T-cell (primary cell): ENCODE results near the gene SPHK2. TPM values are rescaled to one million over a fixed set of nuclear protein-coding genes. Genes with fewer than 3 reads are reported as not detected.
A peak's percentile ranks its signal among the peaks of the same experiment; 100 is the strongest.
"Not testable (repeated sequence)": the region's sequence is repeated elsewhere in the genome, so short reads cannot be mapped to it uniquely, and the experiment has no call there.

Source experiments
- ATAC-seq, 4 experiments: fragments of 200-7000 bp in 3 of 4; fragments of 150-1000 bp in 1 of 4; cut with Tn5 transposase; replicated peaks in 1 of 4; 1 replicate in 3 of 4; 2 replicates in 1 of 4; pipeline ENCODE4 v1.10.0; 2021; ENCODE audit warnings: moderate library complexity in 3 of 4, mild to moderate bottlenecking in 2 of 4, moderate number of reproducible peaks in 1 of 4
- CTCF ChIA-PET, 2 donors: fragments of 300-600 bp; sonication (Branson Sonifier 250); formaldehyde crosslinking; loops; one replicate each; lab custom pipeline; 2022; ENCODE audit warnings: antibody characterized with exemption in 2 of 2; lab: Charles Lee
- POLR2A ChIA-PET, 2 donors: fragments of 300-600 bp; sonication (Branson Sonifier 250); formaldehyde crosslinking; loops; one replicate each; lab custom pipeline; 2022; ENCODE audit warnings: antibody characterized with exemption in 2 of 2; lab: Charles Lee
- DNase-seq, 35 experiments: peaks; one replicate each; pipeline versions ENCODE4 v3.0.0 to v3.0.0-alpha.2; 2013 to 2023
- H3K27ac ChIP-seq: one replicate; pipeline ENCODE4 v1.5.1; 2013; ENCODE audit warnings: low read length
- H3K27me3 ChIP-seq, 2 experiments: replicated peaks in 1 of 2; 1 replicate in 1 of 2; 2 replicates in 1 of 2; pipeline versions ENCODE4 v1.6.1 to v1.7.0; 2013; ENCODE audit warnings: low read length in 1 of 2, mixed read lengths in 1 of 2; ENCODE audit not compliant: control insufficient read depth in 2 of 2, insufficient read depth in 2 of 2; ENCODE audit errors: extremely low read depth in 1 of 2
- H3K36me3 ChIP-seq, 2 donors: 1 replicate in 1 of 2; 2 replicates in 1 of 2; pipeline versions ENCODE4 v1.6.1 to v1.7.0; 2013; ENCODE audit warnings: low read length in 1 of 2; ENCODE audit not compliant: control insufficient read depth in 2 of 2, insufficient read depth in 1 of 2; ENCODE audit errors: extremely low read depth in 1 of 2
- H3K4me1 ChIP-seq, 2 experiments: 1 replicate in 1 of 2; 2 replicates in 1 of 2; pipeline versions ENCODE4 v1.6.1 to v1.7.0; 2013; ENCODE audit warnings: low read length in 2 of 2, mixed read lengths in 1 of 2; ENCODE audit not compliant: insufficient read depth in 2 of 2, control insufficient read depth in 1 of 2; ENCODE audit errors: extremely low read depth in 1 of 2
- H3K4me3 ChIP-seq, 2 donors: 1 replicate in 1 of 2; 2 replicates in 1 of 2; pipeline versions ENCODE4 v1.5.1 to v1.7.0; 2013; ENCODE audit warnings: mild to moderate bottlenecking in 2 of 2, low read length in 1 of 2, moderate library complexity in 1 of 2; ENCODE audit not compliant: control insufficient read depth in 1 of 2; ENCODE audit errors: extremely low read depth in 1 of 2
- H3K9me3 ChIP-seq: 2 replicates; pipeline ENCODE4 v1.7.0; 2013
- H3K27ac Mint-ChIP-seq, 2 donors: one replicate each; pipeline ENCODE4 v1.8.0; 2020 to 2021; ENCODE audit warnings: mild to moderate bottlenecking in 2 of 2, mixed read lengths in 2 of 2
- H3K27me3 Mint-ChIP-seq, 2 donors: one replicate each; pipeline ENCODE4 v1.8.0; 2021 to 2022; ENCODE audit warnings: mixed read lengths in 2 of 2
- H3K36me3 Mint-ChIP-seq: one replicate; pipeline ENCODE4 v1.8.0; 2021; ENCODE audit warnings: mixed read lengths
- H3K4me1 Mint-ChIP-seq, 3 donors: one replicate each; pipeline ENCODE4 v1.8.0; 2020 to 2022; ENCODE audit warnings: mixed read lengths in 3 of 3, mild to moderate bottlenecking in 1 of 3
- H3K4me3 Mint-ChIP-seq, 3 donors: one replicate each; pipeline ENCODE4 v1.8.0; 2020 to 2022; ENCODE audit warnings: mild to moderate bottlenecking in 3 of 3, mixed read lengths in 3 of 3, moderate library complexity in 3 of 3
- H3K9me3 Mint-ChIP-seq, 3 donors: one replicate each; pipeline ENCODE4 v1.8.0; 2020 to 2022; ENCODE audit warnings: mixed read lengths in 3 of 3
- WGBS: methylation state at CpG from one replicate; pipeline ENCODE4 v1.1.5; 2013; ENCODE audit warnings: missing lambda C conversion rate; ENCODE audit not compliant: insufficient coverage; 5-methylcytosine and 5-hydroxymethylcytosine counted together
- total RNA-seq, 35 experiments: library from RNA in 6 of 35; stranded (reverse) in 6 of 35; fragments of 120-200 nt in 1 of 35; gene quantifications; one replicate each; pipeline versions ENCODE4 v1.2.1 to v1.2.4 and lab custom pipeline; 2013 to 2026

Gene SPHK2
- total RNA-seq, 5 donors from 2014 or later (not counting 1 experiment from before 2014, with no cell fraction given), result 18.0 to 37.0 (median 31.8) TPM

- Mint-ChIP-seq H3K27me3 (no peaks in the 10 kb centered on the region), H3K4me3 (no peak overlapping the region), H3K36me3 (no peaks in the 10 kb centered on the region), H3K9me3 (no peaks in the 10 kb centered on the region), H3K4me1 (peaks cover 6 to 7% (median 6%) of the 10 kb centered on the region in 3 donors), H3K27ac (no peak overlapping the region)
- H3K36me3 ChIP-seq, result no peaks in the 10 kb centered on the region
- no peak overlapping the region for H3K27ac ChIP-seq
- ATAC-seq (peak; percentile 87 to 95 (median 92)), DNase-seq (peak; percentile 43 to 89 (median 69))
- H3K4me1 ChIP-seq, result peaks cover 0 to 10% of the 10 kb centered on the region in 2 experiments
- no peak overlapping the region for H3K4me3 ChIP-seq
- WGBS, result 46% methylated on average over 26 of the region's 28 CpGs
- CTCF ChIA-PET, result interaction anchor here (0.5 to 1.9 kb wide), 5 partner anchors 17 to 318 kb away, joined by 3 to 8 read pairs (median 3); partner anchors contain the start of genes CA11 (in 1 of the 2) and RUVBL2 (in 1 of the 2)
- H3K9me3 ChIP-seq, result no peaks in the 10 kb centered on the region
- no peaks in the 10 kb centered on the region for H3K27me3 ChIP-seq
- POLR2A ChIA-PET, result no interaction called here
Measured at GRCh38 chr19:48674921-48675824, 55.9 kb downstream of the SPHK2 start.

- H3K27me3 Mint-ChIP-seq, result no peaks in the 10 kb centered on the region
- H3K27ac Mint-ChIP-seq, result no peak overlapping the region
- Histone ChIP-seq H3K4me1 (peaks cover 0 to 10% of the 10 kb centered on the region in 2 experiments), H3K27ac (no peak overlapping the region), H3K36me3 (no peaks in the 10 kb centered on the region), H3K9me3 (no peaks in the 10 kb centered on the region), H3K27me3 (no peaks in the 10 kb centered on the region), H3K4me3 (no peak overlapping the region)
- H3K4me1 Mint-ChIP-seq, result peaks cover 6 to 7% (median 6%) of the 10 kb centered on the region in 3 donors
- ATAC-seq, result no peak
- CTCF ChIA-PET, result no interaction called here
- 80% methylated on average over 16 of the region's 17 CpGs for WGBS
- no peak overlapping the region for H3K4me3 Mint-ChIP-seq
- H3K36me3 Mint-ChIP-seq, result no peaks in the 10 kb centered on the region
- POLR2A ChIA-PET, result no interaction called here
- no peak for DNase-seq
- no peaks in the 10 kb centered on the region for H3K9me3 Mint-ChIP-seq
Measured at GRCh38 chr19:48676487-48676886, 57.2 kb downstream of the SPHK2 start.

GRCh38 chr19:48676887-48677286, 57.6 kb downstream of the SPHK2 start:
- no peaks in the 10 kb centered on the region for H3K27me3 ChIP-seq
- H3K27me3 Mint-ChIP-seq, result no peaks in the 10 kb centered on the region
- H3K36me3 ChIP-seq, result no peaks in the 10 kb centered on the region
- 80% methylated on average over 13 of the region's 13 CpGs for WGBS
- no peak overlapping the region for H3K27ac ChIP-seq
- H3K9me3 Mint-ChIP-seq, result no peaks in the 10 kb centered on the region
- ATAC-seq (no peak), DNase-seq (no peak)
- peaks cover 6 to 7% (median 6%) of the 10 kb centered on the region in 3 donors for H3K4me1 Mint-ChIP-seq
- CTCF ChIA-PET, result no interaction called here
- H3K9me3 ChIP-seq, result no peaks in the 10 kb centered on the region
- POLR2A ChIA-PET, result no interaction called here
- H3K4me3 Mint-ChIP-seq, result no peak overlapping the region
- peaks cover 0 to 10% of the 10 kb centered on the region in 2 experiments for H3K4me1 ChIP-seq
- H3K4me3 ChIP-seq, result no peak overlapping the region
- H3K36me3 Mint-ChIP-seq, result no peaks in the 10 kb centered on the region
- no peak overlapping the region for H3K27ac Mint-ChIP-seq

GRCh38 chr19:48678201-48678600, 58.9 kb downstream of the SPHK2 start:
- no CpG with 5 or more reads among the region's 4 CpGs for WGBS
- CTCF ChIA-PET, result interaction anchor here in 1 of 2 donors (0.6 kb wide), 1 partner anchor 1572 kb away, joined by 3 read pairs; no protein-coding TSS in a partner anchor
- no peak for ATAC-seq
- Histone ChIP-seq H3K4me1 (peaks cover 0 to 10% of the 10 kb centered on the region in 2 experiments), H3K4me3 (no peak overlapping the region), H3K36me3 (no peaks in the 10 kb centered on the region), H3K27ac (no peak overlapping the region), H3K27me3 (no peaks in the 10 kb centered on the region), H3K9me3 (no peaks in the 10 kb centered on the region)
- Mint-ChIP-seq H3K36me3 (no peaks in the 10 kb centered on the region), H3K9me3 (no peaks in the 10 kb centered on the region), H3K4me3 (no peak overlapping the region), H3K27ac (no peak overlapping the region), H3K27me3 (no peaks in the 10 kb centered on the region), H3K4me1 (peaks cover 6 to 7% (median 6%) of the 10 kb centered on the region in 3 donors)
- no peak for DNase-seq
- POLR2A ChIA-PET, result no interaction called here

- H3K27me3 Mint-ChIP-seq, H3K9me3 Mint-ChIP-seq, H3K27ac ChIP-seq, H3K4me3 Mint-ChIP-seq, H3K27ac Mint-ChIP-seq, H3K36me3 ChIP-seq, CTCF ChIA-PET, H3K4me3 ChIP-seq, POLR2A ChIA-PET, H3K9me3 ChIP-seq, H3K27me3 ChIP-seq, H3K4me1 ChIP-seq, H3K36me3 Mint-ChIP-seq, ATAC-seq, DNase-seq, H3K4me1 Mint-ChIP-seq: not testable (repeated sequence)
- WGBS, result 96% methylated on average over 4 of the region's 19 CpGs
Measured at GRCh38 chr19:48680006-48680405, 60.7 kb downstream of the SPHK2 start.
